Neuronal stem cell (in vitro differentiated cells): ENCODE data around the gene KCNT2.

Experiments used
- DNase-seq: peaks from one replicate; pipeline ENCODE4 v3.0.0-alpha.2; 2013; ENCODE audit warnings: low spot score
- H2AFZ ChIP-seq: one replicate; pipeline ENCODE4 v1.6.1; 2013; ENCODE audit warnings: mild to moderate bottlenecking, low read length, inconsistent platforms
- H2AK5ac ChIP-seq: 2 replicates; pipeline ENCODE4 v1.6.1; 2013; ENCODE audit warnings: low read depth, mild to moderate bottlenecking, inconsistent platforms, low read length, moderate library complexity, mixed read lengths
- H2BK120ac ChIP-seq: 2 replicates; pipeline ENCODE4 v1.6.1; 2013; ENCODE audit warnings: low read depth, mild to moderate bottlenecking, inconsistent platforms, low read length, moderate library complexity, mixed read lengths
- H2BK12ac ChIP-seq: one replicate; pipeline ENCODE4 v1.6.1; 2013; ENCODE audit warnings: low read length, inconsistent platforms
- H2BK15ac ChIP-seq: 2 replicates; pipeline ENCODE4 v1.6.1; 2013; ENCODE audit warnings: mild to moderate bottlenecking, low read length, inconsistent platforms, mixed read lengths
- H2BK5ac ChIP-seq: one replicate; pipeline ENCODE4 v1.6.1; 2013; ENCODE audit warnings: inconsistent platforms, mild to moderate bottlenecking, low read length, moderate library complexity
- H3K14ac ChIP-seq: one replicate; pipeline ENCODE4 v1.6.1; 2013; ENCODE audit warnings: low read length, inconsistent platforms
- H3K18ac ChIP-seq: 2 replicates; pipeline ENCODE4 v1.6.1; 2013; ENCODE audit warnings: low read length, inconsistent platforms
- H3K23ac ChIP-seq: 2 replicates; pipeline ENCODE4 v1.6.1; 2013; ENCODE audit warnings: low read depth, mild to moderate bottlenecking, mixed read lengths, low read length, inconsistent platforms; ENCODE audit not compliant: poor library complexity
- H3K27ac ChIP-seq: replicated peaks from 3 replicates; pipeline ENCODE4 v1.5.1; 2013; ENCODE audit warnings: low read length, inconsistent platforms
- H3K27me3 ChIP-seq, 3 experiments: 2 replicates each; pipeline ENCODE4 v1.6.1; 2013; ENCODE audit warnings: low read length in 3 of 3, mild to moderate bottlenecking in 2 of 3, inconsistent platforms in 1 of 3, low read depth in 1 of 3, mixed read lengths in 1 of 3, moderate library complexity in 1 of 3; ENCODE audit not compliant: control insufficient read depth in 3 of 3, insufficient read depth in 3 of 3
- H3K36me3 ChIP-seq, 2 donors: replicated peaks in 1 of 2; 2 replicates each; pipeline ENCODE4 v1.6.1; 2013; ENCODE audit warnings: low read length in 2 of 2; ENCODE audit not compliant: control insufficient read depth in 2 of 2, insufficient read depth in 2 of 2
- H3K4ac ChIP-seq: 2 replicates; pipeline ENCODE4 v1.6.1; 2013; ENCODE audit warnings: inconsistent platforms, mild to moderate bottlenecking, low read length, moderate library complexity
- H3K4me1 ChIP-seq, 2 donors: 1 replicate in 1 of 2; 2 replicates in 1 of 2; pipeline ENCODE4 v1.6.1; 2013; ENCODE audit warnings: low read length in 2 of 2, low read depth in 1 of 2; ENCODE audit not compliant: control insufficient read depth in 2 of 2, insufficient read depth in 1 of 2
- H3K4me2 ChIP-seq: one replicate; pipeline ENCODE4 v1.6.1; 2013; ENCODE audit warnings: mild to moderate bottlenecking, low read length, inconsistent platforms; ENCODE audit not compliant: insufficient read depth, poor library complexity, severe bottlenecking
- H3K4me3 ChIP-seq, 2 donors: 2 replicates each; pipeline ENCODE4 v1.5.1; 2013; ENCODE audit warnings: low read length in 2 of 2, mild to moderate bottlenecking in 2 of 2, inconsistent platforms in 1 of 2, moderate library complexity in 1 of 2
- H3K79me1 ChIP-seq: one replicate; pipeline ENCODE4 v1.6.1; 2013; ENCODE audit warnings: low read depth, mild to moderate bottlenecking, inconsistent platforms, low read length, moderate library complexity
- H3K9ac ChIP-seq: one replicate; pipeline ENCODE4 v1.6.1; 2013; ENCODE audit warnings: mild to moderate bottlenecking, low read depth, low read length, inconsistent platforms; ENCODE audit not compliant: poor library complexity
- H3K9me3 ChIP-seq, 2 donors: replicated peaks in 1 of 2; 2 replicates each; pipeline versions ENCODE3 to v1.6.1; 2013; ENCODE audit warnings: low read length in 2 of 2, mild to moderate bottlenecking in 2 of 2, inconsistent platforms in 1 of 2, low read depth in 1 of 2, mixed read lengths in 1 of 2, moderate library complexity in 1 of 2; ENCODE audit not compliant: control insufficient read depth in 2 of 2, insufficient read depth in 1 of 2
- H4K8ac ChIP-seq: one replicate; pipeline ENCODE4 v1.6.1; 2013; ENCODE audit warnings: low read depth, mild to moderate bottlenecking, inconsistent platforms, low read length, moderate library complexity
- H4K91ac ChIP-seq: one replicate; pipeline ENCODE4 v1.6.1; 2013; ENCODE audit warnings: low read length, low read depth, mild to moderate bottlenecking, inconsistent platforms; ENCODE audit not compliant: poor library complexity
- WGBS, 2 donors: extraction: QIAGEN DNeasy Blood & Tissue Kit; methylation state at CpG; one replicate each; pipeline ENCODE4 v1.1.7; 2013; ENCODE audit warnings: missing lambda C conversion rate in 2 of 2, mixed read lengths in 1 of 2; ENCODE audit not compliant: insufficient read length in 2 of 2, insufficient replicate concordance in 1 of 2; ENCODE audit errors: extremely low coverage in 2 of 2; 5-methylcytosine and 5-hydroxymethylcytosine counted together

Gene KCNT2

DNA sequence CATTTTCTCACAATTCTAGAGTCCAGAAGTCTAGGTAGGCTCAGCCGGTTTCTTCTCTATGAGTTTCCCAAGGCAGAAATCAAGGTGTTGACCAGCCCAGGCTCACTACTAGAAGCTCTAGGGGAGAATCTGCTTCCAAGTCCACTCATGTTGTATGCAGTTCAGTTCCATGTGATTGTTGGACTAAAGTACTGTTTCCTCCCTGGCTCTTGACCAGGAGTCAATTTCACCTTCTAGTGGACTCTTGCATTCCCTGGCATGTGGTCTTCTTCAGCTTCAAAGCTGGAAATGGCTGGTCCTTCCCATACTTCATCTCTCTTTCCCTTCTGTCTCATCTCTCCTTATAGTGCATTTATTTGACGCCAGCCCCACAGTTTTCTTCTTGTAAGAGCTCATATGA lies 153.4 kb downstream of the KCNT2 start:
- Histone ChIP-seq H3K4me2 (no peak overlapping the region), H3K27ac (no peak overlapping the region), H3K18ac (no peak overlapping the region), H2BK5ac (no peak overlapping the region), H3K14ac (no peak overlapping the region), H3K9me3 (no peaks in the 10 kb centered on the region), H3K36me3 (no peaks in the 10 kb centered on the region), H3K4ac (no peak overlapping the region), H3K79me1 (peaks cover 2% of the 10 kb centered on the region), H3K23ac (no peak overlapping the region), H3K4me1 (no peaks in the 10 kb centered on the region), H2BK12ac (no peak overlapping the region), H3K4me3 (no peak overlapping the region), H2AFZ (no peak overlapping the region), H2AK5ac (no peak overlapping the region), H3K27me3 (no peaks in the 10 kb centered on the region), H2BK15ac (no peak overlapping the region), H2BK120ac (no peak overlapping the region), H4K91ac (no peak overlapping the region), H3K9ac (no peak overlapping the region), H4K8ac (no peak overlapping the region)
- WGBS, 2 donors = no CpG with 5 or more reads among the region's 2 CpGs
- DNase-seq = no peak

- no peak overlapping the region for H3K14ac ChIP-seq
- H3K4me3 ChIP-seq = no peak overlapping the region
- no peak overlapping the region for H3K18ac ChIP-seq
- H2BK5ac ChIP-seq = no peak overlapping the region
- H3K79me1 ChIP-seq = peaks cover 2% of the 10 kb centered on the region
- H3K9me3 ChIP-seq = no peaks in the 10 kb centered on the region
- H3K36me3 ChIP-seq = no peaks in the 10 kb centered on the region
- WGBS, 2 donors = no CpG with 5 or more reads among the region's 5 CpGs
- DNase-seq = no peak
- H2BK15ac ChIP-seq = no peak overlapping the region
- no peak overlapping the region for H2BK12ac ChIP-seq
- no peak overlapping the region for H3K27ac ChIP-seq
- H4K8ac ChIP-seq = no peak overlapping the region
- no peak overlapping the region for H3K4me2 ChIP-seq
- H3K4ac ChIP-seq = no peak overlapping the region
- H4K91ac ChIP-seq = no peak overlapping the region
- H3K27me3 ChIP-seq = no peaks in the 10 kb centered on the region
- no peaks in the 10 kb centered on the region for H3K4me1 ChIP-seq
- no peak overlapping the region for H3K23ac ChIP-seq
- no peak overlapping the region for H2AK5ac ChIP-seq
- no peak overlapping the region for H2AFZ ChIP-seq
- H3K9ac ChIP-seq = no peak overlapping the region
- H2BK120ac ChIP-seq = no peak overlapping the region
Observed at GRCh38 chr1:196451103-196451502, 157.1 kb downstream of the KCNT2 start.

DNA sequence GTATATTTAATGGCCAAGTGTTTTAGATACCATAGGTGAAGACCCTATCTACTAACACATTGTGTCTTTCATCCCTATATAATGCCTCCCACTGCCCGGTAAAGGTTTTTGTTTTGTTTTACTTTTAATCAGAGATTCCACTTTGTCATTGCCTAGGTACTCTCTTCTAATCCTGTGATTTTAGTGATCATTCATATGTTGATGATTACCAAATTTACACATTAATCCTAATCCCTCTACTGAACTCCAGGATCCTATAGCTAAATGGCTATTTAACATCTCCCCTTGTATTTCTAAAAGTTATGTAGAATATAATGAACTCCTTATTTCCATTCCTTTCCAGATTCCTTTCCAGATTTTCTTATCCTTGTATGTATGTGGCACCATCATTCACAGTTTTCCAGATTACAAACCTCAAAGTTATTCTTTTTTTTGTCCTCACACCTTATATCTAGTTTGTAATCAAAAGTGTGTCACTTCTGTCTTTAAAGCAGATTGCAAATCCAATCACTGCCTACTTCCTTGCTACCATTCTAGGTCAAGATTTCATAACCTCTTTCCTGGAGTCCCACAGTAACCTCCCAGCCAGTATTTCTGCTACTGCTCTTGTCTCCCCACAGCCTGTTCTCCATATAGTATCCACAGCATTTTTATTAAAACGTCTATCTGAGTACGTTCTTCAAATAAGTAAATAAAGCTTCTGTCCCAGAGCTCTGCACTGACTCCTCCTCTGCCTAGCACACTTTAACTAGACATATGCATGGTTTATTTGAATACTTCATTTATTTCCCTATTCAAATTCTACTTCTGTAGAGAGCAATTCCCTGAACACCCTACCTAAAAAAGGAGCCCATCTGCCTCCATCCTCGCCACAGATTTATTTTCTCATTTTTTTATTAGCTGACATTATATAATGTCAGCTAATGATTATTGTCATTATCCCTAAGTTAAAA lies 157.8 kb downstream of the KCNT2 start:
- Histone ChIP-seq H3K36me3 (no peaks in the 10 kb centered on the region), H2BK5ac (no peak overlapping the region), H4K8ac (no peak overlapping the region), H4K91ac (no peak overlapping the region), H2BK12ac (no peak overlapping the region), H3K18ac (no peak overlapping the region), H3K9me3 (no peaks in the 10 kb centered on the region), H3K4me3 (no peak overlapping the region), H3K4me1 (no peaks in the 10 kb centered on the region), H3K27me3 (no peaks in the 10 kb centered on the region), H3K4me2 (no peak overlapping the region), H2AK5ac (no peak overlapping the region), H3K4ac (no peak overlapping the region), H3K14ac (no peak overlapping the region), H2AFZ (no peak overlapping the region), H2BK15ac (no peak overlapping the region), H3K9ac (no peak overlapping the region), H2BK120ac (no peak overlapping the region), H3K23ac (no peak overlapping the region), H3K27ac (no peak overlapping the region), H3K79me1 (peaks cover 2% of the 10 kb centered on the region)
- no peak for DNase-seq
- no CpG with 5 or more reads among the region's 4 CpGs for WGBS, 2 donors

DNA sequence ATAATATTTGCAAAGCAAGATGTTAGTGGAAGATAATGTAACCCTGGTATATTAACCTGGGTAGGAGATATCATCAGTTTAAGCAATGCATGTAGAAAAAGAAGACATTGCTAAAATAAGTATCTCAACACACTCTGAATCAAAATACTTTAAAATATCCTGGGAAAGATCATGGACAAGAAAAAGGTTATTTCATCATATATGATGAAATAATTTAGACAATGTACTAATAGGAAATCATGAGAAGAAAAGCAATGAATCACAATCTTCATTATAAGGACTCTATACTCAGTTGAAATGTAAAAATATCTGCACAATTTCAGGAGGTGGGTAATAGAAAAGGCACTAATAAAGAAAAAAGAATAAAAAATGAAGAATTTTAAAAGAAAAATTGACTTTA lies 158.8 kb downstream of the KCNT2 start:
- no peak overlapping the region for H2AK5ac ChIP-seq
- H2BK12ac ChIP-seq = no peak overlapping the region
- no peak overlapping the region for H4K91ac ChIP-seq

More for the DNA sequence above, 158.8 kb downstream of the KCNT2 start:
- no peak overlapping the region for H3K4ac ChIP-seq
- H3K27ac ChIP-seq = no peak overlapping the region
- no peak overlapping the region for H2BK5ac ChIP-seq
- no peaks in the 10 kb centered on the region for H3K36me3 ChIP-seq
- H2AFZ ChIP-seq = no peak overlapping the region
- H3K4me1 ChIP-seq = no peaks in the 10 kb centered on the region
- H3K23ac ChIP-seq = no peak overlapping the region
- H3K27me3 ChIP-seq = no peaks in the 10 kb centered on the region
- H4K8ac ChIP-seq = no peak overlapping the region
- no peak overlapping the region for H2BK120ac ChIP-seq
- no peak overlapping the region for H3K4me2 ChIP-seq
- H2BK15ac ChIP-seq = no peak overlapping the region
- no peak for DNase-seq
- no peak overlapping the region for H3K14ac ChIP-seq
- no peaks in the 10 kb centered on the region for H3K9me3 ChIP-seq
- H3K18ac ChIP-seq = no peak overlapping the region
- H3K9ac ChIP-seq = no peak overlapping the region
- no peaks in the 10 kb centered on the region for H3K79me1 ChIP-seq
- H3K4me3 ChIP-seq = no peak overlapping the region
